Liver (tissue), 9 donors: ENCODE results near the gene ZNF565. TPM values are rescaled to one million over a fixed set of nuclear protein-coding genes. Genes with fewer than 3 reads are reported as not detected.

Experiments
- DNase-seq: peaks from one replicate; pipeline ENCODE4 v3.0.0-alpha.2; 2017; ENCODE audit warnings: low spot score
- H3K27ac ChIP-seq, 2 donors: one replicate each; pipeline ENCODE4 v1.7.0; 2013; ENCODE audit warnings: inconsistent platforms in 2 of 2, low read length in 2 of 2, control low read depth in 1 of 2, low read depth in 1 of 2, mild to moderate bottlenecking in 1 of 2
- H3K27me3 ChIP-seq, 4 donors: one replicate each; pipeline versions ENCODE4 v1.6.1 to v1.7.0; 2013; ENCODE audit warnings: low read length in 3 of 4, inconsistent platforms in 1 of 4, mild to moderate bottlenecking in 1 of 4, moderate library complexity in 1 of 4; ENCODE audit not compliant: control insufficient read depth in 4 of 4, insufficient read depth in 4 of 4
- H3K36me3 ChIP-seq, 4 donors: one replicate each; pipeline versions ENCODE4 v1.6.1 to v1.7.0; 2013; ENCODE audit warnings: low read length in 3 of 4, mild to moderate bottlenecking in 3 of 4, low read depth in 1 of 4, moderate library complexity in 1 of 4; ENCODE audit not compliant: control insufficient read depth in 4 of 4, insufficient read depth in 3 of 4
- H3K4me1 ChIP-seq, 4 donors: one replicate each; pipeline versions ENCODE4 v1.6.1 to v1.7.0; 2013; ENCODE audit warnings: low read length in 3 of 4, mild to moderate bottlenecking in 3 of 4, moderate library complexity in 1 of 4; ENCODE audit not compliant: control insufficient read depth in 4 of 4, insufficient read depth in 4 of 4
- H3K4me3 ChIP-seq, 3 donors: one replicate each; pipeline versions ENCODE4 v1.6.1 to v1.7.0; 2013; ENCODE audit warnings: low read length in 3 of 3, control low read depth in 1 of 3, low read depth in 1 of 3, mild to moderate bottlenecking in 1 of 3
- H3K9ac ChIP-seq, 2 donors: one replicate each; pipeline ENCODE4 v1.7.0; 2013; ENCODE audit warnings: low read length in 2 of 2, mild to moderate bottlenecking in 2 of 2, moderate library complexity in 2 of 2, control low read depth in 1 of 2, low read depth in 1 of 2
- H3K9me3 ChIP-seq, 4 donors: one replicate each; pipeline versions ENCODE4 v1.6.1 to v1.7.0; 2013; ENCODE audit warnings: low read length in 3 of 4; ENCODE audit not compliant: control insufficient read depth in 4 of 4
- EGR1 ChIP-seq, 2 donors: IDR thresholded peaks; 2 replicates each; pipeline ENCODE4 v1.6.1; 2016 to 2018; ENCODE audit warnings: antibody characterized with exemption in 2 of 2, low read depth in 2 of 2
- FOXA1 ChIP-seq: IDR thresholded peaks from 2 replicates; pipeline ENCODE4 v1.6.1; 2016; ENCODE audit warnings: antibody characterized with exemption
- FOXA2 ChIP-seq: IDR thresholded peaks from 2 replicates; pipeline ENCODE4 v1.6.1; 2016; ENCODE audit warnings: antibody characterized with exemption
- GABPA ChIP-seq, 2 donors: IDR thresholded peaks in 1 of 2; conservative IDR thresholded peaks in 1 of 2; 2 replicates each; pipeline ENCODE4 v1.6.1; 2016; ENCODE audit warnings: antibody characterized with exemption in 2 of 2, mild to moderate bottlenecking in 1 of 2, moderate library complexity in 1 of 2
- HNF4A ChIP-seq, 2 donors: conservative IDR thresholded peaks; 2 replicates each; pipeline ENCODE4 v1.6.1; 2016; ENCODE audit warnings: antibody characterized with exemption in 2 of 2, mild to moderate bottlenecking in 2 of 2
- HNF4G ChIP-seq: IDR thresholded peaks from 2 replicates; pipeline ENCODE4 v1.6.1; 2016; ENCODE audit warnings: antibody characterized with exemption
- JUND ChIP-seq, 2 donors: IDR thresholded peaks; 2 replicates each; pipeline ENCODE4 v1.6.1; 2016; ENCODE audit warnings: antibody characterized with exemption in 2 of 2
- NR2F2 ChIP-seq: IDR thresholded peaks from 2 replicates; pipeline ENCODE4 v1.6.1; 2016; ENCODE audit warnings: antibody characterized with exemption
- RAD21 ChIP-seq, 2 donors: IDR thresholded peaks; 2 replicates each; pipeline ENCODE4 v1.6.1; 2016; ENCODE audit warnings: antibody characterized with exemption in 2 of 2, mild to moderate bottlenecking in 2 of 2
- RXRA ChIP-seq, 2 donors: IDR thresholded peaks; 2 replicates each; pipeline ENCODE4 v1.6.1; 2017 to 2018; ENCODE audit warnings: antibody characterized with exemption in 2 of 2, mild to moderate bottlenecking in 1 of 2
- TAF1 ChIP-seq: conservative IDR thresholded peaks from 2 replicates; pipeline ENCODE4 v1.6.1; 2016; ENCODE audit warnings: antibody characterized with exemption, mild to moderate bottlenecking
- YY1 ChIP-seq: IDR thresholded peaks from 2 replicates; pipeline ENCODE4 v1.6.1; 2016; ENCODE audit warnings: antibody characterized with exemption, mild to moderate bottlenecking
- WGBS: extraction: QIAGEN DNeasy Blood & Tissue Kit; methylation state at CpG from one replicate; pipeline ENCODE4 v1.1.7; 2013; 5-methylcytosine and 5-hydroxymethylcytosine counted together
- polyA plus RNA-seq, 2 donors: library from polyadenylated mRNA; stranded (reverse) in 1 of 2; unstranded in 1 of 2; fragments of 200-250 nt in 1 of 2; fragments of >200 nt in 1 of 2; fragmentation: Nextera tagmentation in 1 of 2; extraction: Ambion mirVana in 1 of 2; gene quantifications; one replicate each; pipeline versions ENCODE4 v1.2.1 to v1.2.3, GENCODE V29; 2013 to 2015
- total RNA-seq, 2 donors: library from RNA; depleted of rRNA; stranded (reverse); fragments of >200 nt; gene quantifications; one replicate each; pipeline ENCODE4 v1.2.3, GENCODE V29; 2014
- TF ChIP-seq, protein P1 (sequence below): IDR thresholded peaks from 2 replicates; pipeline ENCODE4 v1.6.1; 2016; ENCODE audit warnings: antibody characterized with exemption
- TF ChIP-seq, protein P2 (sequence below): fragments of 150-350 bp; IDR thresholded peaks from 2 replicates; pipeline ENCODE4 v1.5.1; 2017; ENCODE audit warnings: improper control_type of control experiment, low read depth, low read length; ENCODE audit not compliant: missing input control
- TF ChIP-seq, protein P3 (sequence below): IDR thresholded peaks from 2 replicates; pipeline ENCODE4 v1.6.1; 2016; ENCODE audit warnings: antibody characterized with exemption
- TF ChIP-seq, protein P4 (sequence below): IDR thresholded peaks from 2 replicates; pipeline ENCODE4 v1.6.1; 2016; ENCODE audit warnings: antibody characterized with exemption, mild to moderate bottlenecking
- TF ChIP-seq, protein P5 (sequence below): IDR thresholded peaks from 2 replicates; pipeline ENCODE4 v1.6.1; 2016; ENCODE audit warnings: antibody characterized with exemption
- donor health status: healthy.
- donor health status: healthy.
- donor health status: healthy.
- donor health status: healthy.
- donor health status: healthy.

The ZNF565 gene
- total and polyA plus RNA-seq, 4 donors = 0.95 to 4.9 (median 2.2) TPM

DNA sequence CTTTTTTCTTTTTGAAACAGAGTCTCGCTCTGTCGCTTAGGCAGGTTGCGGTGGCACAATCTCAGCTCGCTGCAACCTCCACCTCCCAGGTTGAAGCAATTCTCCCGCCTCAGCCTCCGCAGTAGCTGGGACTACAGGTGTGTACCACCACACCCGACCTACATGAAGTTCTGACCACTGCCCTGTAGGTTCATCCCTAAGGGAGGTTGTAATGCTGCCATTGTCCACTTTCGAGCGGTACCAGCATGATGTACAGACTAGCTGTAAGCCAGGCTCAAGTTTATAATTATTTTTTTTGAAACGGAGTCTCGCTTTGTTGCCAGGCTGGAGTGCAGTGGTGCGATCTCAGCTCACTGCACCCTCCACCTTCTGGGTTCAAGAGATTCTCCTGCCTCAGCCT lies 50.7 kb downstream of the ZNF565 start:
- no peak overlapping the region for H3K27ac ChIP-seq
- H3K4me1 ChIP-seq = no peaks in the 10 kb centered on the region
- no peak overlapping the region for H3K9ac ChIP-seq
- TF ChIP-seq GABPA (IDR thresholded peaks at IDR 0.05 in 1 of 2, conservative IDR thresholded peaks at IDR 0.05 in 1 of 2) (no peak), FOXA1 (no peak), TAF1 (no peak), HNF4A (conservative IDR thresholded peaks at IDR 0.05) (no peak), RAD21 (IDR thresholded peaks at IDR 0.05) (no peak), YY1 (no peak), EGR1 (IDR thresholded peaks at IDR 0.05; ENCODE audit: low read depth in 2 of 2) (no peak), RXRA (IDR thresholded peaks at IDR 0.05) (no peak), JUND (IDR thresholded peaks at IDR 0.05) (no peak), NR2F2 (no peak), FOXA2 (no peak), HNF4G (no peak)
- TF ChIP-seq, protein P1, sequence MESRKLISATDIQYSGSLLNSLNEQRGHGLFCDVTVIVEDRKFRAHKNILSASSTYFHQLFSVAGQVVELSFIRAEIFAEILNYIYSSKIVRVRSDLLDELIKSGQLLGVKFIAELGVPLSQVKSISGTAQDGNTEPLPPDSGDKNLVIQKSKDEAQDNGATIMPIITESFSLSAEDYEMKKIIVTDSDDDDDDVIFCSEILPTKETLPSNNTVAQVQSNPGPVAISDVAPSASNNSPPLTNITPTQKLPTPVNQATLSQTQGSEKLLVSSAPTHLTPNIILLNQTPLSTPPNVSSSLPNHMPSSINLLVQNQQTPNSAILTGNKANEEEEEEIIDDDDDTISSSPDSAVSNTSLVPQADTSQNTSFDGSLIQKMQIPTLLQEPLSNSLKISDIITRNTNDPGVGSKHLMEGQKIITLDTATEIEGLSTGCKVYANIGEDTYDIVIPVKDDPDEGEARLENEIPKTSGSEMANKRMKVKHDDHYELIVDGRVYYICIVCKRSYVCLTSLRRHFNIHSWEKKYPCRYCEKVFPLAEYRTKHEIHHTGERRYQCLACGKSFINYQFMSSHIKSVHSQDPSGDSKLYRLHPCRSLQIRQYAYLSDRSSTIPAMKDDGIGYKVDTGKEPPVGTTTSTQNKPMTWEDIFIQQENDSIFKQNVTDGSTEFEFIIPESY = no peak
- TF ChIP-seq, protein P2, sequence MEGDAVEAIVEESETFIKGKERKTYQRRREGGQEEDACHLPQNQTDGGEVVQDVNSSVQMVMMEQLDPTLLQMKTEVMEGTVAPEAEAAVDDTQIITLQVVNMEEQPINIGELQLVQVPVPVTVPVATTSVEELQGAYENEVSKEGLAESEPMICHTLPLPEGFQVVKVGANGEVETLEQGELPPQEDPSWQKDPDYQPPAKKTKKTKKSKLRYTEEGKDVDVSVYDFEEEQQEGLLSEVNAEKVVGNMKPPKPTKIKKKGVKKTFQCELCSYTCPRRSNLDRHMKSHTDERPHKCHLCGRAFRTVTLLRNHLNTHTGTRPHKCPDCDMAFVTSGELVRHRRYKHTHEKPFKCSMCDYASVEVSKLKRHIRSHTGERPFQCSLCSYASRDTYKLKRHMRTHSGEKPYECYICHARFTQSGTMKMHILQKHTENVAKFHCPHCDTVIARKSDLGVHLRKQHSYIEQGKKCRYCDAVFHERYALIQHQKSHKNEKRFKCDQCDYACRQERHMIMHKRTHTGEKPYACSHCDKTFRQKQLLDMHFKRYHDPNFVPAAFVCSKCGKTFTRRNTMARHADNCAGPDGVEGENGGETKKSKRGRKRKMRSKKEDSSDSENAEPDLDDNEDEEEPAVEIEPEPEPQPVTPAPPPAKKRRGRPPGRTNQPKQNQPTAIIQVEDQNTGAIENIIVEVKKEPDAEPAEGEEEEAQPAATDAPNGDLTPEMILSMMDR = no peak
- TF ChIP-seq, protein P3, sequence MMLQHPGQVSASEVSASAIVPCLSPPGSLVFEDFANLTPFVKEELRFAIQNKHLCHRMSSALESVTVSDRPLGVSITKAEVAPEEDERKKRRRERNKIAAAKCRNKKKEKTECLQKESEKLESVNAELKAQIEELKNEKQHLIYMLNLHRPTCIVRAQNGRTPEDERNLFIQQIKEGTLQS = no peak
- TF ChIP-seq, protein P4, sequence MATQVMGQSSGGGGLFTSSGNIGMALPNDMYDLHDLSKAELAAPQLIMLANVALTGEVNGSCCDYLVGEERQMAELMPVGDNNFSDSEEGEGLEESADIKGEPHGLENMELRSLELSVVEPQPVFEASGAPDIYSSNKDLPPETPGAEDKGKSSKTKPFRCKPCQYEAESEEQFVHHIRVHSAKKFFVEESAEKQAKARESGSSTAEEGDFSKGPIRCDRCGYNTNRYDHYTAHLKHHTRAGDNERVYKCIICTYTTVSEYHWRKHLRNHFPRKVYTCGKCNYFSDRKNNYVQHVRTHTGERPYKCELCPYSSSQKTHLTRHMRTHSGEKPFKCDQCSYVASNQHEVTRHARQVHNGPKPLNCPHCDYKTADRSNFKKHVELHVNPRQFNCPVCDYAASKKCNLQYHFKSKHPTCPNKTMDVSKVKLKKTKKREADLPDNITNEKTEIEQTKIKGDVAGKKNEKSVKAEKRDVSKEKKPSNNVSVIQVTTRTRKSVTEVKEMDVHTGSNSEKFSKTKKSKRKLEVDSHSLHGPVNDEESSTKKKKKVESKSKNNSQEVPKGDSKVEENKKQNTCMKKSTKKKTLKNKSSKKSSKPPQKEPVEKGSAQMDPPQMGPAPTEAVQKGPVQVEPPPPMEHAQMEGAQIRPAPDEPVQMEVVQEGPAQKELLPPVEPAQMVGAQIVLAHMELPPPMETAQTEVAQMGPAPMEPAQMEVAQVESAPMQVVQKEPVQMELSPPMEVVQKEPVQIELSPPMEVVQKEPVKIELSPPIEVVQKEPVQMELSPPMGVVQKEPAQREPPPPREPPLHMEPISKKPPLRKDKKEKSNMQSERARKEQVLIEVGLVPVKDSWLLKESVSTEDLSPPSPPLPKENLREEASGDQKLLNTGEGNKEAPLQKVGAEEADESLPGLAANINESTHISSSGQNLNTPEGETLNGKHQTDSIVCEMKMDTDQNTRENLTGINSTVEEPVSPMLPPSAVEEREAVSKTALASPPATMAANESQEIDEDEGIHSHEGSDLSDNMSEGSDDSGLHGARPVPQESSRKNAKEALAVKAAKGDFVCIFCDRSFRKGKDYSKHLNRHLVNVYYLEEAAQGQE = no peak
- TF ChIP-seq, protein P5, sequence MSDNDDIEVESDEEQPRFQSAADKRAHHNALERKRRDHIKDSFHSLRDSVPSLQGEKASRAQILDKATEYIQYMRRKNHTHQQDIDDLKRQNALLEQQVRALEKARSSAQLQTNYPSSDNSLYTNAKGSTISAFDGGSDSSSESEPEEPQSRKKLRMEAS = no peak
- no peaks in the 10 kb centered on the region for H3K9me3 ChIP-seq
- DNase-seq = no peak
- H3K36me3 ChIP-seq = peaks cover 0 to 2% (median 0%) of the 10 kb centered on the region in 4 donors
- H3K27me3 ChIP-seq = no peaks in the 10 kb centered on the region
- WGBS = 98% methylated on average over 12 of the region's 12 CpGs
- no peak overlapping the region for H3K4me3 ChIP-seq
